Ovary (tissue), 3 donors: Measurements from ENCODE around the gene POGZ.

Experiments
- EP300 ChIP-seq: sonication (generic); formaldehyde crosslinking; IDR thresholded peaks from one replicate; pipeline ENCODE4 v1.6.1; 2017; ENCODE audit warnings: antibody characterized with exemption
- POLR2A ChIP-seq: fragments of 450-650 bp; IDR thresholded peaks from one replicate; pipeline ENCODE4 v1.6.1; 2017; ENCODE audit warnings: antibody characterized with exemption, mild to moderate bottlenecking, moderate library complexity
- TF ChIP-seq, protein P1 (sequence below), 3 donors: fragments of 450-650 bp in 2 of 3; fragments of 200-600 bp in 1 of 3; IDR thresholded peaks; one replicate each; pipeline versions ENCODE4 v1.5.1 to v1.8.0; 2016 to 2022; ENCODE audit warnings: antibody characterized with exemption in 3 of 3, mild to moderate bottlenecking in 1 of 3
- donor health status: DM: no; HTN: no; CAD: no.

DNA sequence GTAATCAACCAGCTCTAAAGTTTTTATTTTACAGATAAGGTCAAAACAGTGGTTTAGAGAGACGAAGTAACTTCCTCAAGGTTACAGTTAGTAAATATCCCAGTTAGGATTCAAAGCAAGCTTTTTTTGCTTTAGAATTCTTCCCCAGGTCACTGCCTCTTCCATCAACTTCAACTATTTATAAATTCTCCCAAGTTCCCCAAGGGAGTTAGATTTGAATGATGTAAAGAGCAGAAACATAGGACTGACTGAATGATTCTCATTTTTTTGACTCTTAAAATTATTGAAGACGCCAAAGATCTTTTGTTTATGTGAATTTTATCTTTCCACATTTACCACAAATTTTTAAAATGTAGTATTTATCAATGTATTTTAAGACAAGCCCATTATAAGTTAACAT lies 4.1 kb downstream of the POGZ start:
- TF ChIP-seq, protein P1, sequence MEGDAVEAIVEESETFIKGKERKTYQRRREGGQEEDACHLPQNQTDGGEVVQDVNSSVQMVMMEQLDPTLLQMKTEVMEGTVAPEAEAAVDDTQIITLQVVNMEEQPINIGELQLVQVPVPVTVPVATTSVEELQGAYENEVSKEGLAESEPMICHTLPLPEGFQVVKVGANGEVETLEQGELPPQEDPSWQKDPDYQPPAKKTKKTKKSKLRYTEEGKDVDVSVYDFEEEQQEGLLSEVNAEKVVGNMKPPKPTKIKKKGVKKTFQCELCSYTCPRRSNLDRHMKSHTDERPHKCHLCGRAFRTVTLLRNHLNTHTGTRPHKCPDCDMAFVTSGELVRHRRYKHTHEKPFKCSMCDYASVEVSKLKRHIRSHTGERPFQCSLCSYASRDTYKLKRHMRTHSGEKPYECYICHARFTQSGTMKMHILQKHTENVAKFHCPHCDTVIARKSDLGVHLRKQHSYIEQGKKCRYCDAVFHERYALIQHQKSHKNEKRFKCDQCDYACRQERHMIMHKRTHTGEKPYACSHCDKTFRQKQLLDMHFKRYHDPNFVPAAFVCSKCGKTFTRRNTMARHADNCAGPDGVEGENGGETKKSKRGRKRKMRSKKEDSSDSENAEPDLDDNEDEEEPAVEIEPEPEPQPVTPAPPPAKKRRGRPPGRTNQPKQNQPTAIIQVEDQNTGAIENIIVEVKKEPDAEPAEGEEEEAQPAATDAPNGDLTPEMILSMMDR (IDR thresholded peaks at IDR 0.05): no peak
- TF ChIP-seq POLR2A (no peak), EP300 (no peak)
